T-helper 1 cell treated with Interleukin-12 subunit alpha and Interleukin-12 subunit beta and Interleukin-4 antibody, amounts not matched to agents 30 ng/mL and 1 ng/mL, for 36 hours (primary cell): ENCODE results near the gene PIAS4. TPM values are rescaled to one million over a fixed set of nuclear protein-coding genes. Genes with fewer than 3 reads are reported as not detected.

Experiments used
- intact Hi-C: fragments of 100-400 bp; cut with micrococcal nuclease; formaldehyde crosslinking; loops from one replicate; pipeline ENCODE4 v1.15.1; 2024
- total RNA-seq: library from RNA; stranded (reverse); gene quantifications from 2 replicates; pipeline ENCODE4 v1.2.3, GENCODE V29; 2022

PIAS4 gene
- total RNA-seq, 1 donor from 2014 or later, result 38.4 TPM

GRCh38 chr19:4018140-4018613, 10.6 kb downstream of the PIAS4 start:
- intact Hi-C loops, result no loop called here

DNA sequence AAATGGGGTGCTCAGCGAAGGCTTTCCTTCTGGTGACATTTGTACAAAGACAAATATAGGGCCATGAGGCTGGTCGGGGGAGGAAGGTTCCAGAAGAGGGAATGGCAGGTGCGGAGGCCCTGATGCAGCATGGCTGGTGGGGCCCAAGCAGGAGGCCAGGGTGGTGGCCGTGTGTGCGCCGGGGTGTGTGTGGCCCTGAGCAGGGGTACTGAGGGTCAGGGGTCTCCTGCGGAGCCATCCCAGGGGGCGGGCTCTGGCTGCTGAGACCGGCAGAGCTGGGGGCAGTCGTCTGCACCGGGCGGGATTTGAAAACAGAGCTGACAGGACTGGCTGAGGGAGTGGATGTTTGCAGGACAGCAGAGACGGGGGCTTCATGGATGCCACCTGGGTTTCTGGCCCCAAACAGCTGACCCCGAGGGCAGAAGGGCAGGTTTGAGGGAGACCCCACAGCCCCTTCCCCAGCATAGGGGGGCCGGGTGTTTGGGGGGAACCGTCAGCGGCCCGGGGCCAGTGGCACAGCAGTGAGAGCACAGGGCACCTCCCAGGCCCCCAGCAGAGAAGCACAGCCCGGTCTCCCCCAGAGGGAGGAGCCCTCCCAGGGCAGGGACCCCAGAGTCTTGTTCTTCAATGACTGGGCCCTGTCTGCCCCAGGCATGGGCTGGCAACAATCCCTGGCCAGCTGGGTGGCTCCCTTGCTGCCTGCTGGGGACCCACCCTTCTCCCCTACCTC, 11.4 kb downstream of the PIAS4 start:
- intact Hi-C loops, result no loop called here

DNA sequence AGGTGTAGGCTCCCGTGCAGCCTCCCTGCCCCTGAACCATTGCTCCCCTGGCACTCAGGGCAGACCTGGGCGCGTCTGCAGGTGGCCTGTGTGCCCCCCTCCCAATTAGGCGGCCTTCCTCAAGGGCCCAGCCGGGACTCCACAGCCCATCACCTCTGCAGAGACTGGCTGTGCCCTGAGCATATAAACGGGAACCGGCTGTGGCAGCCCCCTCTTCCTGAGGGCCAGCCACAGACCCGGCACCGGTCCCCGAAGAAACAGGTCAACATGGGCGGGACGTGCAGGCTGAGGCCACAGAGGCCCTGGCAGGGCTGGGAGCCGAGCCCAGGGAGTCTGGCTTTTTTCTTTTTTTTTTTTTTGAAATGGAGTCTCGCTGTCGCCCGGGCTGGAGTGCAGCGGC, 12.0 kb downstream of the PIAS4 start:
- intact Hi-C loops, result no loop called here

- intact Hi-C loops, result no loop called here
Observed at GRCh38 chr19:4023600-4024398, 16.3 kb downstream of the PIAS4 start.

DNA sequence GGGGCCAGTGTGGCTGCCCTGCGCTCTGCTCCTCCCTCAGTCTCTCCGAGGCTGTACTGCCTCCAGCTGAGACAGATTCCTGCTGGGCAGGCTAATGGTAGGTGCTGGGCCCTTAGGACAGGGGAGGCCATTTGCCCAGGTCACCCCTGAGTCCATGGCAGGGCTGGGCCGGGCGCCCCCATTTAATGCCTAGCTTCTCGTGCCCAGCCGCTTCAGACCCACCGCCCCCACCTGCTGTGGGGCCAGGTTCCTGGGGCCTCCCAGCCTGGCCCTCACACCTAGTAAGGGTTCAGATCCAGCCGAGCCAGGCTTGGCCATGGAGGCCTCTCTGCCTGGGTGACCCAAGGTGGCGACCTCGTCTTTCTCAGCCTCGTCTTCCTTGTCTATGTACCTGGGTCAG, 17.8 kb downstream of the PIAS4 start:
- intact Hi-C loops, result no loop called here

DNA sequence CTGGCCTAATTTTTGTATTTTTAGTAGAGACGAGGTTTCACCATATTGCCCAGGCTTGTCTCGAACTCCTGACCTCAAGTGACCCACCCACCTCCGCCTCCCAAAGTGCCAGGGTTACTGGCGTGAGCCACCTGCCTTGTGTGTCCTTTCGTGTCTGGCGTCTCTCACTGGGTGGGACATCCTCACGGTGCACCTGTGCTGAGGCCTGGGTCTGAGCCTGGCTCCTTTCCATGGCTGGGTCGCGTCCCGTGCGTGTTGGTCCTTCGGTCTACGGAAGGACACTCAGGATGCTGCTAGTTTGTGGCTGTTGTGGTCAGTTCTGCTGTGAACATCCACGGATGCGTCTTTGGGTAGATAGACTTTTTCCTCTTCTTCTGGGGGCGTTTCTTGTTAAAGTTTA, 19.6 kb downstream of the PIAS4 start:
- intact Hi-C loops, result no loop called here

- intact Hi-C loops, result no loop called here
Observed at GRCh38 chr19:4028334-4029246, 21.1 kb downstream of the PIAS4 start.

- intact Hi-C loops, result no loop called here
Observed at GRCh38 chr19:4029247-4029614, 21.7 kb downstream of the PIAS4 start.

DNA sequence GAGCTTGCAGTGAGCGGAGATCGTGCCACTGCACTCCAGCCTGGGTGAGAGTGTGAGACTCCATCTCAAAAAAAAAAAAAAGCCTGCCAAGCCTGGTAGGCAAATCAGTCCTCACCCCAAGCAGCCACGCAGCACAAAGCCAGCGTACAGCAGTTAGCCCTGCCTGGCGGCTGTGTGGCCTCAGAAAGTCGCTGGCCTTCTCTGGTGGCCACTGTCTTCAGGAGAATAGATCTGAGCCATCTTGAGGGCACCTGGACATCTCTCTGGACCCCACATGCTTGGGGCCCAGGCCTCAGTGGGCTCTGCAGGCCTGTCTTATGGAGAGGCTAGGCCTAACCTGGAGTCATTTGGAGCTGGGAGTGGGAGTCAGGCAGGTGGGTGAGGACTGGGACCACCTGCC, 23.0 kb downstream of the PIAS4 start:
- intact Hi-C loops, result no loop called here

- intact Hi-C loops, result no loop called here
Observed at GRCh38 chr19:4030981-4031380, 23.4 kb downstream of the PIAS4 start.

- intact Hi-C loops, result no loop called here
Observed at GRCh38 chr19:4031420-4031819, 23.9 kb downstream of the PIAS4 start.

DNA sequence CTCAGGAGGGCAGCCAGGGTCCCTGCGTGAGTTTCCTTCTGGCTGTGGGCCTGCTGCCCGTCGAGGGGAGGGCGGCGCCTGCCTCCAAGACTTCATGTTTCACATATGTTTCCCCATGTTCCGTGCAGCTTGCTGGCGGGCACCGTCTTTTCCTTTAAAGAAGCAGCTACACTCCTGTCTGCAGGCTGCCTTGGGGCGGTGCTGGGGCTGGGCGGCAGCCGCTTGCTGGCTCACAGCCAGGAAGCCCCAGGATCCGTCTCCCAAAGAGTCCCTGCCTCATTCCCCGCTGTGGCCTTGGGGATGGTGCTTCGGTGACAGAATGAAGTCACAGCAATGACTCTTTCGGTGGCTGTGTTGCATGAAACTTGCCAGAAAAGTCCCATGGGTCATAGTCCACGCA, 24.9 kb downstream of the PIAS4 start:
- intact Hi-C loops, result no loop called here

- intact Hi-C loops, result no loop called here
Observed at GRCh38 chr19:4033028-4033956, 25.8 kb downstream of the PIAS4 start.

DNA sequence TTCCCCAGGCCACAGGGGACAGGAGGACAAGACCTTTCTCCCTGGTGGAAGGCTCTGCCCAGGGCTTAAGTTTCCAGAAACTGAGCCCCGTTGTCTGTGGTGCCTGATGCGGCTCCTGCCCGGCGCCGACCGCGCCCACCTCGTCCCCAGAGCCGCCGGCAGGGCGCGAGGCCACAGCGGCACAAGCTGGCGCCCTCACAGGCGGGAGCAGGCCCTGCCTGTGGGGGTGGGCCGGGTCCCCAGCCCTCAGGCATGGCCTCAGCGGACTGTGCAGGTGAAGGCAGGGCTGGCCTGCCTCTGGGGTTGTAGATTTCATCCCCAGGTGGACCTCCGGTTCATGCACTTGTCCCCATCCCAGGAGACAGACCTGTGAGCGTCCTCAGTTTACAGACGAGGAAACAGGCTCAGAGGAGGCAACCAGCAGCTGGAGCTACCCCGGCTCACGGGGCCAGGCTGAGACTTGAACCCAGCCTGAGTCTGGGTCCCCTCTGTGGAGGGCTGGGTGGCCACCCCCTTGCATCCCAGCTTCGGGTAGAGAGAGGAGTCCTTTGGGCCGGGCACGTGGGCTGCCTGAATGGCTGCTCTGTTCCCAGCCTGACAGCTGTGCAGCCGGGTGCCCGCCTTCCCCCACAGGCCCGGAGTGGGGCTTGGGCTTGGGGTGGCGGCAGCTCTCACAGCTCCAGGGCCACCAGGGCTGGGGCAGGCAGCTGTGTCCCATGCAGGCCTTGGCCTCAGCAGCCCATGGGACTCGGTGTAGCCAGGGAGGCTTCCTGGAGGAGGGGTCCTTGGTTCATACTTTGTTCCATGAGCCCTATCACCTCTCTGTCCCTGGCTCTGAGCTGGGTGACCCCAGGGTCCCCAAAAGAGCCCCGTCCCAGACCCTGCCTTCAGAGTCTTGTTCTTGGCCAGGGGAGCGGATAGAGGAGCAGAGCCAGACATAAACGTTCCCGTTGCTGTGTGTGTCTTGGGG, 26.8 kb downstream of the PIAS4 start:
- intact Hi-C loops, result no loop called here

DNA sequence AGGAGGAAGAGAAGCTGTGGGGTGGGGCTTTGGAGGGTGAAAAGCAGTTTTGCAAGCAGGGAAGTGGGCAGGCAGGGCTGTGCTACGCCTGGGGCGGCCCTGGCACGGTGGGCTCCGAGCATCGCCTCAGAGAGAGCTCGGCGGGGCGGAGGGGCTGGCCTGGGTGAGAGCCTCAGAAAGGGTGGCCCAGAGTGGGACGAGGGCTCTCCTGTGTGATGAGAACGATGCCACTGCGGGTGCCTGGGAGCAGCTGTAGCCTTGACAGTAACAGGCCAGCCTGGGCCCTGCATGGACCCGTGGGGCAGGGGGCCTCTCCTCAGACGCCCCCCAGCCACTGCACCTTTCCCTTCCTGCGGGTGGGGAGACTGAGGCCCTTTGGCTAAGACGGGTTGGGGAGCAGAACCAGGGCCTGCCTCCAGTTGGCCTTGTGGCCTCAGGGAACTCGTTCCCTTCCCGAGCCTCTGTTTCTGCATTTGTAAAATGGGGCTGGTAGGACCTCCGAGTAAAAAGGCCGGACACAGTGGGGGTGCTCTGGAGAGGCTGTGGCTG, 27.6 kb downstream of the PIAS4 start:
- intact Hi-C loops, result no loop called here

- intact Hi-C loops, result no loop called here
Observed at GRCh38 chr19:4035582-4035981, 28.0 kb downstream of the PIAS4 start.

GRCh38 chr19:4036576-4037300, 29.2 kb downstream of the PIAS4 start:
- intact Hi-C loops, result no loop called here

DNA sequence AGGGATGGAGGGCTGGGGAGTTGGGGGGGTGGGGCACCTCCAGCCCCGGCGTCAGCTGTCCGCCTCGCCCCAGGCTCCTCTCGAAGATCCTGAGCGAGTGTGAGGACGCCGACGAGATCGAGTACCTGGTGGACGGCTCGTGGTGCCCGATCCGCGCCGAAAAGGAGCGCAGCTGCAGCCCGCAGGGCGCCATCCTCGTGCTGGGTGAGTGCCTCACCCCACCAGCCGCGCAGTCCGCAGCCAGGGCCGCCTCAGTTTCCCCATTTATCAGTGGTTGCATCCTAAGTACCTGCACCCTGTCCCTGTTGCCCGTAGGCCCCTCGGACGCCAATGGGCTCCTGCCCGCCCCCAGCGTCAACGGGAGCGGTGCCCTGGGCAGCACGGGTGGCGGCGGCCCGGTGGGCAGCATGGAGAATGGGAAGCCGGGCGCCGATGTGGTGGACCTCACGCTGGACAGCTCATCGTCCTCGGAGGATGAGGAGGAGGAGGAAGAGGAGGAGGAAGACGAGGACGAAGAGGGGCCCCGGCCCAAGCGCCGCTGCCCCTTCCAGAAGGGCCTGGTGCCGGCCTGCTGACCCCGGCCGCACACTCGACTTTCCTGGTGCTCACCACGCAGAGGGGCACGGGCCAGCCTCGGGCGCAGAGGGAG, 29.9 kb downstream of the PIAS4 start:
- intact Hi-C loops, result no loop called here
